Fibroblast of lung (primary cell): Measurements from ENCODE around the gene ETS1. TPM values are rescaled to one million over a fixed set of nuclear protein-coding genes. Genes with fewer than 3 reads are reported as not detected.

Source experiments
- DNase-seq, 2 donors: peaks; one replicate each; pipeline versions ENCODE4 v3.0.0 to v3.0.0-alpha.2; 2010; ENCODE audit warnings: low read depth in 2 of 2
- H2AFZ ChIP-seq: 2 replicates; pipeline ENCODE4 v1.5.1; 2012; ENCODE audit warnings: low read length, control low read depth, inconsistent platforms
- H3K27ac ChIP-seq: 2 replicates; pipeline ENCODE4 v1.5.1; 2011; ENCODE audit warnings: low read length, control low read depth; ENCODE audit not compliant: insufficient read depth
- H3K27me3 ChIP-seq: 2 replicates; pipeline ENCODE4 v1.5.1; 2011; ENCODE audit warnings: mild to moderate bottlenecking, low read length; ENCODE audit not compliant: control insufficient read depth, insufficient read depth
- H3K36me3 ChIP-seq: 2 replicates; pipeline ENCODE4 v1.5.1; 2011; ENCODE audit warnings: low read length; ENCODE audit not compliant: control insufficient read depth, insufficient read depth
- H3K4me1 ChIP-seq: 2 replicates; pipeline ENCODE4 v1.5.1; 2011; ENCODE audit warnings: low read length; ENCODE audit not compliant: control insufficient read depth, insufficient read depth; ENCODE audit errors: extremely low read depth
- H3K4me2 ChIP-seq: 2 replicates; pipeline ENCODE4 v1.5.1; 2011; ENCODE audit warnings: low read length, control low read depth; ENCODE audit not compliant: insufficient read depth; ENCODE audit errors: extremely low read depth
- H3K4me3 ChIP-seq, 4 experiments: fragments of 200-600 bp in 1 of 4; sonication (generic) in 1 of 4; replicated peaks in 1 of 4; 2 replicates each; pipeline ENCODE4 v1.5.1; 2011 to 2016; ENCODE audit warnings: low read length in 4 of 4, low read depth in 3 of 4, mild to moderate bottlenecking in 3 of 4, control low read depth in 2 of 4, inconsistent platforms in 1 of 4, mixed read lengths in 1 of 4; ENCODE audit not compliant: insufficient read depth in 1 of 4; ENCODE audit errors: control extremely low read depth in 1 of 4
- H3K79me2 ChIP-seq: 2 replicates; pipeline ENCODE4 v1.5.1; 2012; ENCODE audit warnings: mild to moderate bottlenecking, low read length, inconsistent platforms; ENCODE audit not compliant: control insufficient read depth, insufficient read depth
- H3K9ac ChIP-seq: 2 replicates; pipeline ENCODE4 v1.5.1; 2011; ENCODE audit warnings: mild to moderate bottlenecking, low read length, control low read depth; ENCODE audit not compliant: insufficient read depth
- H3K9me3 ChIP-seq: 2 replicates; pipeline ENCODE4 v1.5.1; 2012; ENCODE audit warnings: low read depth, low read length; ENCODE audit not compliant: control insufficient read depth, insufficient read depth
- H4K20me1 ChIP-seq: 2 replicates; pipeline ENCODE4 v1.5.1; 2011; ENCODE audit warnings: low read length; ENCODE audit not compliant: control insufficient read depth, insufficient read depth; ENCODE audit errors: extremely low read depth
- EZH2 ChIP-seq: IDR thresholded peaks from 2 replicates; pipeline ENCODE4 v1.5.1; 2012; ENCODE audit warnings: low read length, control low read depth, mild to moderate bottlenecking; ENCODE audit errors: missing control alignments
- polyA plus RNA-seq, 2 donors: library from polyadenylated mRNA; depleted of rRNA in 1 of 2; stranded (reverse) in 1 of 2; unstranded in 1 of 2; fragments of >200 nt; gene quantifications; 2 replicates each; pipeline ENCODE4 v1.2.1, GENCODE V29; 2011 to 2012; ENCODE audit warnings: missing spikeins in 1 of 2
- total RNA-seq: library from RNA; depleted of rRNA; stranded (reverse); fragments of >200 nt; gene quantifications from 2 replicates; pipeline ENCODE4 v1.2.1, GENCODE V29; 2014
- TF ChIP-seq, protein P1 (sequence below), 2 donors: IDR thresholded peaks in 1 of 2; conservative IDR thresholded peaks in 1 of 2; 1 replicate in 1 of 2; 2 replicates in 1 of 2; pipeline ENCODE4 v1.5.1; 2011 to 2012; ENCODE audit warnings: low read length in 2 of 2, control low read depth in 1 of 2, inconsistent platforms in 1 of 2, low read depth in 1 of 2, mild to moderate bottlenecking in 1 of 2

Gene ETS1
- total and polyA plus RNA-seq, 2 donors (not counting 1 experiment from before 2014, with no cell fraction given): 51.5 to 51.7 TPM

DNA sequence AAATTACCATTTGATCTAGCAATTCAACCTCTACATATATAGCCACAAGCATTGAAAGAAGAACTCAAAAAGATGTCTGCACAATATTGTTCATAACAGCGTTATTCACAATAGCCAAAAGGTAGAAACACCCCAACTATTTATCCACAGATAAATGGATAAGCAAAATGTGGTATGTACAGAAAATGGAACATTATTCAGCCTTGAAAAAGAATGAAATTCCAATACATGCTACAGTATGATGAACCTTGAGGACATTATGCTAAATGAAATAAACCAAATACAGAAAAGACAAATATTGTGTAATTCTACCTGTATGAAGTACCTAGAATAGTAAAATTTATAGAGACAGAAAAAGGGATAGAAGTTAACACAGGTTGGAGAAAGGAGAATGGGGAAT is 2.6 kb upstream of the ETS1 start:
- no peaks in the 10 kb centered on the region for H4K20me1 ChIP-seq
- H3K79me2 ChIP-seq: no peaks in the 10 kb centered on the region
- H3K4me1 ChIP-seq: peaks cover 5% of the 10 kb centered on the region
- H3K4me3 ChIP-seq: no peak overlapping the region
- TF ChIP-seq, protein P1, sequence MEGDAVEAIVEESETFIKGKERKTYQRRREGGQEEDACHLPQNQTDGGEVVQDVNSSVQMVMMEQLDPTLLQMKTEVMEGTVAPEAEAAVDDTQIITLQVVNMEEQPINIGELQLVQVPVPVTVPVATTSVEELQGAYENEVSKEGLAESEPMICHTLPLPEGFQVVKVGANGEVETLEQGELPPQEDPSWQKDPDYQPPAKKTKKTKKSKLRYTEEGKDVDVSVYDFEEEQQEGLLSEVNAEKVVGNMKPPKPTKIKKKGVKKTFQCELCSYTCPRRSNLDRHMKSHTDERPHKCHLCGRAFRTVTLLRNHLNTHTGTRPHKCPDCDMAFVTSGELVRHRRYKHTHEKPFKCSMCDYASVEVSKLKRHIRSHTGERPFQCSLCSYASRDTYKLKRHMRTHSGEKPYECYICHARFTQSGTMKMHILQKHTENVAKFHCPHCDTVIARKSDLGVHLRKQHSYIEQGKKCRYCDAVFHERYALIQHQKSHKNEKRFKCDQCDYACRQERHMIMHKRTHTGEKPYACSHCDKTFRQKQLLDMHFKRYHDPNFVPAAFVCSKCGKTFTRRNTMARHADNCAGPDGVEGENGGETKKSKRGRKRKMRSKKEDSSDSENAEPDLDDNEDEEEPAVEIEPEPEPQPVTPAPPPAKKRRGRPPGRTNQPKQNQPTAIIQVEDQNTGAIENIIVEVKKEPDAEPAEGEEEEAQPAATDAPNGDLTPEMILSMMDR (conservative IDR thresholded peaks at IDR 0.05 in 1 of 2, IDR thresholded peaks at IDR 0.05 in 1 of 2; ENCODE audit: low read depth in 1 of 2, low read length in 2 of 2): no peak
- TF ChIP-seq EZH2: no peak
- H3K9ac ChIP-seq: no peak overlapping the region
- no peak overlapping the region for H2AFZ ChIP-seq
- no peak overlapping the region for H3K4me2 ChIP-seq
- H3K27me3 ChIP-seq: peaks cover 4% of the 10 kb centered on the region
- no peaks in the 10 kb centered on the region for H3K9me3 ChIP-seq
- H3K36me3 ChIP-seq: no peaks in the 10 kb centered on the region
- no peak for DNase-seq
- H3K27ac ChIP-seq: no peak overlapping the region

DNA sequence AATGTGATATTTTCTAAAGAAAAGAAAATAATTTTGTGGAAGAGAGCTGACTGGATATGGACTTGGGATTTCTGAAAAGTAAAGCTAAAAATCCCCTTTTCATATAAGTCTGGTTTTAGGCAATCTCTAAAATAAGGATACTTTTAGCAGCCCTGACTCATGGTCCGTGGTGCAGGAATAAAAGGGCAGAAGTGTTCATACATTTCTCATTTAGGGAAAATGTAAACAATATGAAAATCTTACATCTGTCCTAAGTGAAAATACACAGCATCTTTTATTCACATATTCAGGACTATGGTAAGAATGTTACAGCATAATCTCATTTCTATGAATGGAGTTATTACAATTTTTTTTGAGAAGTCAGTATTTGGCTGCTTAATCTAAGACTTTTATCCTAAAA is 735 bp upstream of the ETS1 start:
- no peaks in the 10 kb centered on the region for H3K36me3 ChIP-seq
- no peak overlapping the region for H3K27ac ChIP-seq
- no peak overlapping the region for H3K4me2 ChIP-seq
- peak in 1 of 2 donors; percentile 41 for DNase-seq
- no peaks in the 10 kb centered on the region for H3K9me3 ChIP-seq
- no peaks in the 10 kb centered on the region for H3K79me2 ChIP-seq
- H3K4me1 ChIP-seq: peaks cover 2% of the 10 kb centered on the region
- peaks cover 4% of the 10 kb centered on the region for H3K27me3 ChIP-seq
- H4K20me1 ChIP-seq: no peaks in the 10 kb centered on the region
- TF ChIP-seq, protein P1 (conservative IDR thresholded peaks at IDR 0.05 in 1 of 2, IDR thresholded peaks at IDR 0.05 in 1 of 2; ENCODE audit: low read depth in 1 of 2, low read length in 2 of 2): no peak
- no peak for TF ChIP-seq EZH2
- H2AFZ ChIP-seq: no peak overlapping the region
- H3K9ac ChIP-seq: no peak overlapping the region
- no peak overlapping the region for H3K4me3 ChIP-seq

DNA sequence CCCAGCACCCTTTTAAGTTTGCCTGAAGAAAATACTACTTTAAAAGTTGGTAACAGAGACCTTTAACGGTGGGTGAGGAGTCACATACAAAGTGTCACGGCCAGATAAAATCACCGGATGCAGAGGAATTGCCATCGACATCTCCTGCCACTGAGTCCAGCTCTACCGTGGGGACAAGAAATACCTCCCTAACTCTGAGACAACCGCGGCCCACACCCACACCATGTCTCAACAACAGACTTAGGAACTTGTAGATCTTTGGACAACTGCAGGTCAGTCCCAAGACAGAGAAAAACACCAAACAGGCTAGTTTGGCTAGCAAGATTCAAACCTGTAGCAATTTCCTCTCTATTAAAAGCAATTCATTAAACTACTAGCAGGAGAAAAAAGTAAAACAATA is 669 bp downstream of the ETS1 start:
- H2AFZ ChIP-seq: no peak overlapping the region
- no peak overlapping the region for H3K9ac ChIP-seq
- H3K4me2 ChIP-seq: no peak overlapping the region
- H3K79me2 ChIP-seq: no peaks in the 10 kb centered on the region
- no peak for DNase-seq
- no peak for TF ChIP-seq EZH2
- TF ChIP-seq, protein P1 (conservative IDR thresholded peaks at IDR 0.05 in 1 of 2, IDR thresholded peaks at IDR 0.05 in 1 of 2; ENCODE audit: low read depth in 1 of 2, low read length in 2 of 2): no peak
- H3K4me1 ChIP-seq: peaks cover 2% of the 10 kb centered on the region
- no peaks in the 10 kb centered on the region for H3K36me3 ChIP-seq
- H3K27me3 ChIP-seq: peaks cover 4% of the 10 kb centered on the region
- no peak overlapping the region for H3K4me3 ChIP-seq
- no peaks in the 10 kb centered on the region for H4K20me1 ChIP-seq
- no peaks in the 10 kb centered on the region for H3K9me3 ChIP-seq
- H3K27ac ChIP-seq: no peak overlapping the region
